Right lobe of liver (tissue), 4 donors: ENCODE data around the gene B3GAT2.

ENCODE experiments used
- POLR2A ChIP-seq: fragments of 450-650 bp; IDR thresholded peaks from one replicate; pipeline ENCODE4 v1.6.1; 2017; ENCODE audit warnings: antibody characterized with exemption, mild to moderate bottlenecking
- TF ChIP-seq, protein P1 (sequence below), 4 donors: fragments of 200-600 bp in 3 of 4; fragments of 450-650 bp in 1 of 4; IDR thresholded peaks; one replicate each; pipeline versions ENCODE4 v1.5.1 to v1.8.0; 2016 to 2022; ENCODE audit warnings: antibody characterized with exemption in 4 of 4, mild to moderate bottlenecking in 2 of 4
- donor health status: DM: no; HTN: no; CAD: no.
- donor health status: DM: no; HTN: no; CAD: no.
- donor health status: DM: no; HTN: yes; CAD: no.

- TF ChIP-seq, protein P1, sequence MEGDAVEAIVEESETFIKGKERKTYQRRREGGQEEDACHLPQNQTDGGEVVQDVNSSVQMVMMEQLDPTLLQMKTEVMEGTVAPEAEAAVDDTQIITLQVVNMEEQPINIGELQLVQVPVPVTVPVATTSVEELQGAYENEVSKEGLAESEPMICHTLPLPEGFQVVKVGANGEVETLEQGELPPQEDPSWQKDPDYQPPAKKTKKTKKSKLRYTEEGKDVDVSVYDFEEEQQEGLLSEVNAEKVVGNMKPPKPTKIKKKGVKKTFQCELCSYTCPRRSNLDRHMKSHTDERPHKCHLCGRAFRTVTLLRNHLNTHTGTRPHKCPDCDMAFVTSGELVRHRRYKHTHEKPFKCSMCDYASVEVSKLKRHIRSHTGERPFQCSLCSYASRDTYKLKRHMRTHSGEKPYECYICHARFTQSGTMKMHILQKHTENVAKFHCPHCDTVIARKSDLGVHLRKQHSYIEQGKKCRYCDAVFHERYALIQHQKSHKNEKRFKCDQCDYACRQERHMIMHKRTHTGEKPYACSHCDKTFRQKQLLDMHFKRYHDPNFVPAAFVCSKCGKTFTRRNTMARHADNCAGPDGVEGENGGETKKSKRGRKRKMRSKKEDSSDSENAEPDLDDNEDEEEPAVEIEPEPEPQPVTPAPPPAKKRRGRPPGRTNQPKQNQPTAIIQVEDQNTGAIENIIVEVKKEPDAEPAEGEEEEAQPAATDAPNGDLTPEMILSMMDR (IDR thresholded peaks at IDR 0.05) = no peak
- no peak for TF ChIP-seq POLR2A
These were observed 28.3 kb upstream of the B3GAT2 start for GRCh38 chr6:70985156-70985555.
